Lung (tissue), 12 donors: ENCODE measurements around the gene ECHS1. TPM values are rescaled to one million over a fixed set of nuclear protein-coding genes. Genes with fewer than 3 reads are reported as not detected.

Source experiments
- ATAC-seq: fragments of 200-7000 bp; cut with Tn5 transposase; one replicate; pipeline ENCODE4 v1.9.1; 2020; ENCODE audit warnings: moderate number of reproducible peaks; ENCODE audit not compliant: insufficient read depth, low FRiP score
- DNase-seq, 3 donors: peaks; one replicate each; pipeline ENCODE4 v3.0.0-alpha.2; 2013 to 2017
- H3K27ac ChIP-seq, 2 donors: one replicate each; pipeline ENCODE4 v1.5.1; 2013; ENCODE audit warnings: mild to moderate bottlenecking in 2 of 2, moderate library complexity in 2 of 2, control low read depth in 1 of 2, inconsistent platforms in 1 of 2, low read depth in 1 of 2, low read length in 1 of 2
- H3K27me3 ChIP-seq, 3 donors: one replicate each; pipeline ENCODE4 v1.5.1; 2013; ENCODE audit warnings: low read length in 2 of 3; ENCODE audit not compliant: control insufficient read depth in 3 of 3, insufficient read depth in 3 of 3
- H3K36me3 ChIP-seq, 4 donors: one replicate each; pipeline ENCODE4 v1.5.1; 2013; ENCODE audit warnings: low read length in 4 of 4, mild to moderate bottlenecking in 1 of 4, moderate library complexity in 1 of 4; ENCODE audit not compliant: control insufficient read depth in 4 of 4, insufficient read depth in 4 of 4
- H3K4me1 ChIP-seq, 5 donors: one replicate each; pipeline ENCODE4 v1.5.1; 2013; ENCODE audit warnings: low read length in 5 of 5, mild to moderate bottlenecking in 2 of 5, moderate library complexity in 1 of 5; ENCODE audit not compliant: control insufficient read depth in 5 of 5, insufficient read depth in 5 of 5
- H3K4me3 ChIP-seq: one replicate; pipeline ENCODE4 v1.5.1; 2013; ENCODE audit warnings: mild to moderate bottlenecking, control low read depth, moderate library complexity
- H3K9ac ChIP-seq, 2 donors: one replicate each; pipeline ENCODE4 v1.5.1; 2013; ENCODE audit warnings: low read length in 2 of 2, control low read depth in 1 of 2; ENCODE audit not compliant: insufficient read depth in 1 of 2
- H3K9me3 ChIP-seq, 4 donors: one replicate each; pipeline ENCODE4 v1.5.1; 2013; ENCODE audit warnings: low read length in 3 of 4, mild to moderate bottlenecking in 1 of 4, moderate library complexity in 1 of 4; ENCODE audit not compliant: control insufficient read depth in 4 of 4, insufficient read depth in 3 of 4
- WGBS, 2 donors: extraction: QIAGEN DNeasy Blood & Tissue Kit; methylation state at CpG; one replicate each; pipeline ENCODE4 v1.1.7; 2013; 5-methylcytosine and 5-hydroxymethylcytosine counted together
- polyA plus RNA-seq, 2 donors: library from polyadenylated mRNA; stranded (reverse); fragments of 200-250 nt; gene quantifications; one replicate each; pipeline ENCODE4 v1.2.1, GENCODE V29; 2013
- total RNA-seq, 2 donors: library from RNA; depleted of rRNA in 1 of 2; stranded (reverse); fragments of >200 nt in 1 of 2; gene quantifications; one replicate each; pipeline ENCODE4 v1.2.1, GENCODE V29; 2014 to 2021
- TF ChIP-seq, protein P1 (sequence below): IDR thresholded peaks from 2 replicates; pipeline ENCODE4 v1.5.1; 2012; ENCODE audit warnings: mild to moderate bottlenecking; ENCODE audit errors: control extremely low read depth, extremely low read depth
- donor health status: control.
- donor health status: control.
- donor health status: Bipolar disorder and iron deficiency.
- donor health status: healthy.
- donor health status: DM: yes; HTN: yes; CAD: no.

ECHS1 gene
- total and polyA plus RNA-seq, 4 donors = 44.5 to 83.9 (median 76.7) TPM

DNA sequence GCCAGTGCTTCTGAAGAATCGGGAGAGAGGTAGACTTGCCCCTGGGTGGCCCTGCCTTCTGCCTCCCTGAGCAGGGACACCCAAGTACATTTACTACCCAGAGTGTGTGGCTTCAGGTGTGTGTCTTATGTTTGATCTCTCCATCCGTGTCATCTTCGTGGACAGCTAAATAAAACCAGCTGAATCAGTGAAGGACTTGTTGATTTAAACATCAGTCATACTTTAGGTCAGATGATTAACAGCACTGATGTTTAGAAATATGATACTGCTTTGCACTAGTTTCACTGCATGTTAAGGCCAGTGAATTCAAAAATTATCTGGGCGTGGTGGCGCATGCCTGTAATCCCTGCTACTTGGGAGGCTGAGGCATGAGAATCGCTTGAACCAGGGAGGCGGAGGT, 24.8 kb upstream of the ECHS1 start:
- Histone ChIP-seq H3K9ac (no peak overlapping the region), H3K9me3 (no peaks in the 10 kb centered on the region), H3K4me3 (no peak overlapping the region), H3K27me3 (no peaks in the 10 kb centered on the region), H3K27ac (no peak overlapping the region), H3K36me3 (peaks cover 7 to 35% (median 30%) of the 10 kb centered on the region in 4 donors), H3K4me1 (peaks cover 0 to 9% (median 0%) of the 10 kb centered on the region in 5 donors)
- no peak for DNase-seq
- TF ChIP-seq, protein P1, sequence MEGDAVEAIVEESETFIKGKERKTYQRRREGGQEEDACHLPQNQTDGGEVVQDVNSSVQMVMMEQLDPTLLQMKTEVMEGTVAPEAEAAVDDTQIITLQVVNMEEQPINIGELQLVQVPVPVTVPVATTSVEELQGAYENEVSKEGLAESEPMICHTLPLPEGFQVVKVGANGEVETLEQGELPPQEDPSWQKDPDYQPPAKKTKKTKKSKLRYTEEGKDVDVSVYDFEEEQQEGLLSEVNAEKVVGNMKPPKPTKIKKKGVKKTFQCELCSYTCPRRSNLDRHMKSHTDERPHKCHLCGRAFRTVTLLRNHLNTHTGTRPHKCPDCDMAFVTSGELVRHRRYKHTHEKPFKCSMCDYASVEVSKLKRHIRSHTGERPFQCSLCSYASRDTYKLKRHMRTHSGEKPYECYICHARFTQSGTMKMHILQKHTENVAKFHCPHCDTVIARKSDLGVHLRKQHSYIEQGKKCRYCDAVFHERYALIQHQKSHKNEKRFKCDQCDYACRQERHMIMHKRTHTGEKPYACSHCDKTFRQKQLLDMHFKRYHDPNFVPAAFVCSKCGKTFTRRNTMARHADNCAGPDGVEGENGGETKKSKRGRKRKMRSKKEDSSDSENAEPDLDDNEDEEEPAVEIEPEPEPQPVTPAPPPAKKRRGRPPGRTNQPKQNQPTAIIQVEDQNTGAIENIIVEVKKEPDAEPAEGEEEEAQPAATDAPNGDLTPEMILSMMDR = no peak
- 98 to 100% methylated on average over 7 of the region's 7 CpGs for WGBS, 2 donors
- no peak for ATAC-seq

DNA sequence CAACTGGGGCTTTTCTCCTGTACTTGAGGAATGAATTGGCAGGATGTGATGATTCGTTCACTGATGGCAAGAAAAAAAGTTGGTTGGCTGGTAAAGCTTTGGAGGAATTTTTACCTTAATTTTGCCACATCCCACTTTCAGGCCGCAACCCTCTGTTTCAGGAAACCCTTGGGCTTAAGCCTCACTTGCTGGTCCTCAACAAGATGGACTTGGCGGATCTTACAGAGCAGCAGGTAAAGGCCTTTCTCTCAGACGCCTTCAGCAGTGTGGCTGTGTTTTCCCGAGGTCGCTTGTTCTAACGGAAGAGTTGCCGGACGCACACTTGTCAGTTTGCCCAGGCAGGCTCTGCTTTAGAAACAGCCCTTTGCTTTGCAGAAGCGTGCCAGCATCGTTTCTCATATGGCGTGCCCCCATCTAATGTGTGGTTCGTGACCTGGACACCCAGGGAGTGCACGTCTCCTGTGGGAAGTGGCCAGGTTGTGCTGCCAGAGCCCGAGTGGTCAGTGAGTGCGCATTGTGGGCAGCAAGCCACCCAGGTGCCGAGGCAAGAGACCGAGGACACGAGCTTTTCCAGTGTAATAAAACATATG, 23.0 kb upstream of the ECHS1 start:
- Histone ChIP-seq H3K4me3 (no peak overlapping the region), H3K9me3 (no peaks in the 10 kb centered on the region), H3K27me3 (no peaks in the 10 kb centered on the region), H3K27ac (no peak overlapping the region), H3K36me3 (peaks cover 3 to 22% (median 20%) of the 10 kb centered on the region in 4 donors), H3K9ac (no peak overlapping the region), H3K4me1 (peaks cover 0 to 9% (median 0%) of the 10 kb centered on the region in 5 donors)
- no peak for DNase-seq
- no peak for ATAC-seq
- 95 to 96% methylated on average over 19 of the region's 19 CpGs for WGBS, 2 donors
- TF ChIP-seq, protein P1 = no peak

DNA sequence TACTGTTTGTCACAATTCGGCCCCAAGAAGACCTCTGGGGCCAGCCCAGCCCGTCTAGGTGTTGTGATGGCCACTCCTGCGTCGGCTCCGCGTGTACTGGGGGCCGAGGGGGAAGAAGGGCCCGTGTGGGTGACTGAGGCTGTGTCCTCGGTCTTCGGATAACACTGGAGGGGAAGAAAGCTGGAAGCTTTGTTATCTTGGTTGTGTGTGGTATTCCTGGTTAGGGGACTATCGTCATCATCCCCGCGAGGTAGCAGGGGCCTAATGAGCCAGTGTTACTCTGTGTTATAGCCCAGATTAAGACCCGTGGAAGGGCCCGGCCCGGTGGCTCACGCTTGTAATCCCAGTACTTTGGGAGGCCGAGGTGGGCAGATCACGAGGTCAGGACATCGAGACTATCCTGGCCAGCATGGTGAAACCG, 21.7 kb upstream of the ECHS1 start:
- no peak for ATAC-seq
- 30 to 35% methylated on average over 21 of the region's 21 CpGs for WGBS, 2 donors
- peak overlapping the region; percentile 77 for H3K4me3 ChIP-seq
- peaks cover 3 to 22% (median 18%) of the 10 kb centered on the region in 4 donors for H3K36me3 ChIP-seq
- no peak for DNase-seq
- TF ChIP-seq, protein P1 = no peak
- H3K27me3 ChIP-seq = no peaks in the 10 kb centered on the region
- H3K4me1 ChIP-seq = peaks cover 0 to 9% (median 0%) of the 10 kb centered on the region in 5 donors
- H3K9ac ChIP-seq = peak overlapping the region; percentile 67 to 69
- peak overlapping the region in 1 of 2 donors; percentile 85 for H3K27ac ChIP-seq
- no peaks in the 10 kb centered on the region for H3K9me3 ChIP-seq
